NCI-H1930 (cell line): ENCODE results near the gene NR2C2.
"Not testable (repeated sequence)": the region's sequence is repeated elsewhere in the genome, so short reads cannot be mapped to it uniquely, and the experiment has no call there.

ENCODE experiments used
- DNase-seq, 2 experiments: peaks; one replicate each; lab custom pipeline; 2025; lab: John Stamatoyannopoulos, UW

Gene NR2C2

DNA sequence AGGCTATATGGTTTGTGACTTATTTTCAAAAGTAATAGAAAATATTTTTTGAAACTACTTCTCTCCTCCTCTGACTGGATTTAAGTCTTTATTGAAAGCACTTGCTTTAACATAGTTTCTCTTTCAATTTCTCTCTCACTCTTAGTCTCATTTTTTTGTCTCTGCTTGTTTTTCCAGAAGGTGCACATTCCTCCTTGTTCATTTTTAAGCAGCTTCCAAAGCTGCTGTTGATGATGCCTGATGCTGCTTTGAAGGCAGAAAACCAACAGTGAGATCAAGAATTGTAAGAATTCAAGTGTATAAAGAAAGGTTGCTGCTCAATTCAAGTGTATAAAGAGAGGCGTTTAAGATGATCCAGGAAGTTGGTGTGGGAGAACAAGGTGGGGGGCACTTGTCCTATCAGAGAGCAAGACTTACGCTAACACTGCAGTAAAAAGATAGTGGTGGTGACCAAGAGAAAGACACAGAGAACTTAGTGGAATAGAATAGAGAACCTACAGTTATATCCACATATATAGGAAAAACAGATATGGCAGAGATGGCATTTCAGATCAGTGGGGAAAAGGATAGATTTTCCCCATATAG lies 12.1 kb downstream of the NR2C2 start:
- no peak for DNase-seq

DNA sequence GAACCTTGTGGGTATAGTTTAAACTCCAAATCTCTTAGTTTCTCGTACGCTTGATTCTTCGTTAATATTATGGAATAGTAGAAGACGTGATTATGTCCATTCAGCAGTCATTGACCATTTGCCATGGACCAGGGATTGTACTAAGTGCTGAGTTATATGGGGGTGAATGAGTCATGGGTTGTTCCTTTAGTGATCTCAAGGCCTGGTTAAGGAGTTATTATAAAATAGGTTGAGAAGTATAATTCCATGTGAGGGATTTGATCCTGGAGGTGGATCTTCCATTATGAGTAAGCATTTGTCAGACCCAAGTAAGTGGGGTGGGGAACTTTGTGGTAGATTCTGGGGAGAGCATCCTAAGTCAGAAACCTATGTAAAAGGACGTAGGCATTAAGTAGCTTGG lies 15.4 kb downstream of the NR2C2 start:
- no peak for DNase-seq

GRCh38 chr3:14967285-14967684 lies 19.9 kb downstream of the NR2C2 start:
- DNase-seq: no peak

DNA sequence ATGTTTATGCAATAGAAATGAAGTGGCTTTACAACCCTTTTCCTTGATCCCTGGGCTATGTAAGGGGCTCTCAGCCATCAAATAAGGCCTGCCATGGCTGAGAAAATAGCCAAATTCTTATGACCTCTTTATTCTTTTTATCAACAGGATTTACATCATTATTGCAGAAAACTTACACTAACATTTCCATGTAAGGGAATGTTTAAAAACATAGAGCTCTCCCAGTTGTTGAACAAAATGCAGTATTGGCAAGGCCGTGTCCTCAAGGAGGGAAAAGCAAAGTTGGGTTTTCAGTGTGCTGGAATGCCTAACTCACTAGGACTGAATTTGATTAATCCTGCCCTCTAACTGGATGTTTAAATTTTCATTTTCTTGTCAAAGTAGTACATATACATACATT lies 22.3 kb downstream of the NR2C2 start:
- no peak for DNase-seq

DNA sequence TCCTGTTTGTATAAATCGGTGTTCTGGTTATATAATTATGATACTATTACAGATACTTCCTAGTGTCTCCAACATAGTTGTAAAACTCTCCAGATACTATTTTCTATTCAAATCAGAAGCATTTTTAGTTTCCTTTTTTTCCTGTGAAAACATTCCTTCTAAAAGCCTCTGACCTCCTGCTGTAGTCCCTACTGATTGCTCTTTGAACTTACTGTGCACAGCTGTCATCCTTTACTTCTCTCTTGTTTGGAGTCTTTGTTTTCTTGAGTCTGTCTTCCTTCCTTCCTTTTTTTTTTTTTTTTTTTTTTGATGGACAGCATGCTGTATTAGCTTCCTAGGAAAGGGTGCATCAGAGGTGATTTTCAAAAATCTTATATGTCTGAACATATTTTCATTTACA lies 28.9 kb downstream of the NR2C2 start:
- DNase-seq: no peak

DNA sequence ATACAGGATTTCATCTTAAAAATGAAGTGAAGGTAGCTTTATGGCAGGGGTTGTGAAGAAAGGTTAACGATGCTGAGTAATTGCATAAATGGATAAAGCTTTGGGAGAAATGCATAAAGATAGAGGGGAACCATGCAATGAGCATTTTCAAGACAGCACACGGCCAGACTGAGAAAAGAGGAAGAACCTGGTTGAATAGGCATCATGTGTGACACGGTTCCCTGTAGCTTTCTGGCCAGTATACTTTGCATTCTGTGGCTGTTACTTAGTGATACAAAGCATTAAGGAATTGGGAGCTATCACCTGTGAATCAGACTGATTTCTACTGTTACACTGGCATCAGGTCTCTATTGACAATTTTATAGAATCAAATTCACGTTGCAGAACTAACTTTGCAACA lies 33.3 kb downstream of the NR2C2 start:
- DNase-seq: no peak

DNA sequence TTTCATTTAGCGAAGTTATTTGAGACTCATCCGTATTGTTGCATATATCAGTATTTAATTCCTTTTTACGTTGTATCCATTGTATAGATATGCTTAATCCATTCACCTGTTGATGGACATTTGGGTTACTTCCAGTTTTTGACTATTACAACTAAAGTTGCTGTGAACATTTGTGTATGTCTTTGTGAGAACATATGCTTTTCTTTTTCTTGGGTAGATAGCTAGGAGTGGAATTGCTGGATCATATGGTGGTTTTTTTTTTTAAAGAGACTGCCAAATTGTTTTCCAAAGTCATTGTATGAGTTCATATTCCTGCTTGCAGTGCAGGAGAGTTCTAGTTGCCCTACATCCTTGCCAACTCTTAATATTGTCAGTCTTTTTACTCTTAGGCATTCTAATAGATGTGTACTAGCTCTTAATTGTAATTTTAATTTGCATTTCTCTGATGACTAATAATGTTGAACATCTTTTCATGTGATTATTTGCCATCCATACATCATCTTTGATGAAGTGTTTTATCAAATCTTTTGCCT lies 37.3 kb downstream of the NR2C2 start:
- no peak for DNase-seq

- DNase-seq: no peak
Measured at GRCh38 chr3:14988988-14989394, 41.6 kb downstream of the NR2C2 start.

DNA sequence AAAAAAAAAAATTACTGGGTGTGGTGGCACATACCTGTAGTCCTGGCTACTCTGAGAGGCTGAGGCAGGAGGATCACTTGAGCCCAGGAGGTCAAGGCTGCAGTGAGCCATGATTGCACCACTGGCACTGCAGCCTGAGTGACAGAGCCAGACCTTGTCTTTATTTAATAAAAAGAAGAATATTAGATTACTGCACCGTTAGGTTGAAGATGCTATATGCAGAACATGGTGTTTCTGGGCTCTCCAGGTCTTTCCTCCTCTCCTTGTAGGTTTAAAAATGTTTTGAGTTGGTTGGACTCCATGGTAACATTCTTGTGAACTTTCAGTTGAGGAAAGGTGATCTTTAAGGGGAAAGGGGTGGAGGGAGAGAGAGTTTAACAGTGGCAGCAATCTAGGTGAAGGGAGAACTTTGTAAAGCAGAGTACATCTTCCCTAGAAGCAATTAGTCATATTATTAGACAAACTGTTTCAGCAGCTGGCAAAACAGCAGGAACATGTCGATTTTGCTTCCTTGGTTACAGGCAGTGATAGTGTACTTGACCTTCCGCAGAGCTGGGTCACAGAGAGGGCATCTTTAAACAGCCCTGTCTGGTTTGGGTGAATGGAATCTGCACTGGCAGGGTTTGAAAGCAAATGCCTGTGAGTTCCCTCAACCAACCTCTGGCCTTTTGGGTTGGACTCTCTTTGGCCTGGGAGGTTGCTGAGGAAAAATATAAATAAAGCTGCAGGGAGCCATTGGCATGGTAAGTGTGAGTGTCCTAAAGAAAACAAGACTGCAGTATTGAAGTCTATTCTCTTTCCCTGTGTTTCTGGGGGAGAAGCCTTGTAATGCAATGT lies 42.8 kb downstream of the NR2C2 start:
- DNase-seq: no peak

DNA sequence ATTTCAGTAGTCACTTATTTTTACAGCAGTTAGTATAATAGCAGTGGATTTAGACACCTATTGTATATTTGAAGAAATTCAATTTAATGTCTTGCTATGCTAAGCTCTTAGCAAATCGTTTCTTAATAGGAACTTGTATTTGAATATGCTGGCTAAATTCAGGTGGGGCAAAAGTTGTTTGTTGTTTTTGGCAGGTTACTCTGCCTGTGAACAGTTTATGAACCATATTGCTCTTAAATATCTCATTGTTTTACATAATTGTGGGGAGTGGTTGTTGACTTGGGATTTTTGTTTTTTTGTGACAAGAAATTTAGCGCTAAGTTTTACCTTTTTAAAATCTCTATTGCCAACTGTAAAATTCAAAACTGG lies 43.4 kb downstream of the NR2C2 start:
- no peak for DNase-seq

- DNase-seq: no peak
Measured at GRCh38 chr3:14991151-14991742, 43.9 kb downstream of the NR2C2 start.

DNA sequence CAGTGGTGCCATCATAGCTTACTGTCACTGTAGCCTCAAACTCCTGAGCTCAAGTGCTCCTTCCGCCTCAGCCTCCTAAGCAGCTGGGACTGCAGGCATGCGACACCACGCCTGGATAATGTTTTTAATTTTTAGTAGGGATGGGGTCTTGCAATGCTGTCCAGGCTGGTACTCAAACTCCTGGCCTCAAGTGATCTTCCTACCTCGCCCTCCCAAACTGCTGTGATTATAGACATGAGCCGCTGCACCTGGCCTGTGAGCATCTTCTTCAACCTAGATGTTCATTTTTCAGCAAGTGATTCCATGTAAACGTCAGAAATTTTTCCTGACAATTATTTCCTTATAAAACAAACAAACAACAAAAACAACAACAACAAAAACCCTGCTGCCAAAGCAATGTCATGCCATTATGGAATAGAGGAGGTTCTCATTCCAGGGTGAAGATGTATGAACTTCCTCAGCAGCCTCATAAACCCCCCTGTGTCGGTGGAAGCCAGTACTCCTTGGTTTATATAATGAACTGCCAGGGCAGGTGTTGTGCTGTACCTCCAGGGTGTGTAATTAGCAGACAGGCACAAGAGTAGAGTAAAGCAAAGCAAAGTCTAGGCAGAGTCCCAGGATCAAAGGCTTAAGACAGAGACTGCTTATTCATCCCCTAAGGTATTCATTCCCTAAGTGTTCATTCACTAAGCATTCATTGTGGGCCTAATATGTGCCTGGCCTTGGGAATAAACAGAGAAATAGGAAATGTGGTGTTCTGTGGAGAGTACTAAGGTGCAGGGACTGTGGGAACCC lies 44.6 kb downstream of the NR2C2 start:
- no peak for DNase-seq

- no peak for DNase-seq
Measured at GRCh38 chr3:14997941-14998340, 50.6 kb downstream of the NR2C2 start.

GRCh38 chr3:14999182-14999581 lies 51.8 kb downstream of the NR2C2 start:
- DNase-seq: not testable (repeated sequence)

DNA sequence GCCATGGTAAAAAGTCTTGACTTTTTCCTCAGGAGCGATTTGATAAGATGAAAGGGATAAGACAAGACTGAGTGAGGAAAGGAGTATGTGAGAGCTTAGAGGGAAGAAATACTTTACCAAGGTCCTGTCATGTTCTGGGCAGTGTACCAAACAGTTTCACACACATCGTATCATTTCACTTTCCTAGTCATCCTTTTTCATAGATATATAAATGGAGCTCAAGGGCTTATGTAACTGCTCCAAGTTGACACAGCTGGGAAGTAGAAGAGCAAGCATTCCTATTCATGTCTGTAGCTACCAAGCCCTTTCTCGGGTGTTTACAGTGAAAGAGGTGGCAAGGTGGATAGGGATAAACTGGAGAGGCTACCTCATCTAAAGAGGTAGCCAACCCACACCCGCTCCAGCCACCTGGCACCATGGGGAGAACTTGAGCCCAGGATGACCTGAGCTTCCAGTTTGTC lies 60.3 kb downstream of the NR2C2 start:
- DNase-seq: no peak

- DNase-seq: no peak
Measured at GRCh38 chr3:15009167-15009566, 61.8 kb downstream of the NR2C2 start.

GRCh38 chr3:15010664-15011063 lies 63.3 kb downstream of the NR2C2 start:
- no peak for DNase-seq

DNA sequence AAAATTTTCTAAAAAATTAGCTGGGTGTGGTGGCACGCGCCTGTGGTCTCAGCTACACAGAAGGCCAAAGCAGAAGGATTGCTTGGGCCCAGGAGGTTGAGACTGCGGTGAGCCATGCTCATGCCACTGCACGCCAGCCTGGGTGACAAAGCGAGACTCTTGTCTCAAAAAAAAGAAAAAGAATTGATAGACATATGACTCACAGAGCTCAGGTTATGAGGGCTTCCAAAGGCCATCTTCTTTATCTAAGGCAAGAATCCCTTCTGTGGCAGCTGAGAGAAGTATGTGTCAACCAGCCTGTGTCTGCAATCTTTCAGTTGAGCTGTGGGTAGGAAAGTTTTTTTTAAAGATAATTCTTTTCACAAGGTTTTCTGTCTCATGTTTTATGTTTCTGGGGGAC lies 63.8 kb downstream of the NR2C2 start:
- DNase-seq: no peak

- no peak for DNase-seq
Measured at GRCh38 chr3:15014606-15015328, 67.4 kb downstream of the NR2C2 start.

GRCh38 chr3:15015456-15015855 lies 68.1 kb downstream of the NR2C2 start:
- DNase-seq: no peak

GRCh38 chr3:15017191-15017590 lies 69.8 kb downstream of the NR2C2 start:
- DNase-seq: no peak

DNA sequence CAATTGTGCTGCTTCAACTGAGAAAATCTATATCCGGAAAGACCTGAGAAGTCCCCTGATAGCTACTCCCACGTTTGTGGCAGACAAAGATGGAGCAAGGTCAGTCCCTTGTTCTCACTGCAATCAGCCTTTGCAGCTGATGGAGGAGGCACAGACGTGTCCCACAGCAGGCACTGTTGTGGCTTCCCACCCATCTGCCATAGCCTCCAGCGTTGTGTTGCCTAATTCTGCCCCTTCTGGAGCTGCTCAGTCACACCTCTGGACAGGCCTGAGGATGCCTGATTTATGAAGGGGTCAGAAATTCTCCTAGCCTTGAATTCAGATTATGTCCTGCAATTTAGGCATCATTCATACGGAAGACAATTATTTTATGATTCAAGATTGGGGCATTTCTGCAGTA lies 75.9 kb downstream of the NR2C2 start:
- DNase-seq: no peak
